ENCODE results near the gene ATP6V0A1. TPM values are rescaled to one million over a fixed set of nuclear protein-coding genes. Genes with fewer than 3 reads are reported as not detected.

Gene ATP6V0A1
- polyA plus RNA-seq, 2 donors, result 27.0 to 27.5 TPM

GRCh38 chr17:42512733-42513251 is 54.1 kb downstream of the ATP6V0A1 start:
- no peaks in the 10 kb centered on the region for H3K9me3 ChIP-seq (ENCODE audit: control insufficient read depth in 2 of 2, insufficient read depth in 1 of 2, low read depth in 1 of 2, low read length in 1 of 2)
- H3K27ac ChIP-seq (ENCODE audit: low read depth in 2 of 2, low read length in 1 of 2), result peak overlapping the region; percentile 40 to 47
- H3K27me3 ChIP-seq (ENCODE audit: control insufficient read depth in 1 of 2, insufficient read depth in 2 of 2, low read length in 2 of 2), result no peaks in the 10 kb centered on the region
- H3K36me3 ChIP-seq (ENCODE audit: control insufficient read depth in 2 of 2, insufficient read depth in 2 of 2, low read length in 1 of 2), result peaks cover 16 to 20% of the 10 kb centered on the region in 2 donors
- peaks cover 0 to 4% of the 10 kb centered on the region in 2 donors for H3K4me1 ChIP-seq (ENCODE audit: control insufficient read depth in 2 of 2, insufficient read depth in 2 of 2, low read length in 1 of 2)
- whole genome bisulfite sequencing, 2 donors, result 57 to 69% methylated on average over 6 of the region's 6 CpGs
- H3K4me3 ChIP-seq (ENCODE audit: low read depth in 1 of 2, low read length in 2 of 2), result no peak overlapping the region

DNA sequence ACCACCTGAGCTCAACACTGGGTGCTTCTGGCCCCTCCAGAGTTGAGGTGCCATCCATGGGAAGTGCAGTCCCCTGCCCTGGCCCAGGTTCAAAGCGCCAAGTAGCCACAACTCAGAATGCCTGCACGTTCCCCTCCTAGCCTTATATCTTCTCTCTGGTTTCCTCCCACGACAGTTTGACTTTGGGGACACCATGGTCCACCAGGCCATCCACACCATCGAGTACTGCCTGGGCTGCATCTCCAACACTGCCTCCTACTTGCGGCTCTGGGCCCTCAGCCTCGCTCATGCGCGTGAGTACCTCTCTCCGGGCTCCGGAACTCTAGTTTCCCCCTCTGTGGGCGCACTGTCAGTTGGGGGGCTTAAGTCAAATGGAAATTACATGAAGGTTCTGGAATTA is 55.0 kb downstream of the ATP6V0A1 start:
- Histone ChIP-seq H3K27ac (ENCODE audit: low read depth in 2 of 2, low read length in 1 of 2) (no peak overlapping the region), H3K9me3 (ENCODE audit: control insufficient read depth in 2 of 2, insufficient read depth in 1 of 2, low read depth in 1 of 2, low read length in 1 of 2) (no peaks in the 10 kb centered on the region), H3K27me3 (ENCODE audit: control insufficient read depth in 1 of 2, insufficient read depth in 2 of 2, low read length in 2 of 2) (no peaks in the 10 kb centered on the region), H3K4me3 (ENCODE audit: low read depth in 1 of 2, low read length in 2 of 2) (no peak overlapping the region), H3K4me1 (ENCODE audit: control insufficient read depth in 2 of 2, insufficient read depth in 2 of 2, low read length in 1 of 2) (peaks cover 4 to 5% of the 10 kb centered on the region in 2 donors), H3K36me3 (ENCODE audit: control insufficient read depth in 2 of 2, insufficient read depth in 2 of 2, low read length in 1 of 2) (peaks cover 15 to 16% of the 10 kb centered on the region in 2 donors)
- WGBS, 2 donors, result 95 to 96% methylated on average over 11 of the region's 11 CpGs

DNA sequence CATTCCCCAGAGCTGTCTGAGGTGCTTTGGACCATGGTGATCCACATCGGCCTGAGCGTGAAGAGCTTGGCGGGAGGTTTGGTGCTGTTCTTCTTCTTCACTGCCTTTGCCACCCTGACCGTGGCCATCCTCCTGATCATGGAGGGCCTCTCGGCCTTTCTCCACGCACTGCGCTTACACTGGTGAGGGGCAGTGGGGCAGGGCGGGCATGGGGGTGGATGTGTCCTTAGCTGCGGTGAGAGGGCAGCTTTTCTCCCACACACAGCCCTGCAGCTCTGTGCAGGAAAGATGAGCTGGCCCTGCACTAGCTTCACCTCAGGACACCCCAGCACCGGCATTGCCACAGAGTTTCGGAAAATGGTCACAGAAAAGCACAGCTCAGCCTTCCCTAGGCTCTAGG is 55.6 kb downstream of the ATP6V0A1 start:
- Histone ChIP-seq H3K27ac (ENCODE audit: low read depth in 2 of 2, low read length in 1 of 2) (no peak overlapping the region), H3K9me3 (ENCODE audit: control insufficient read depth in 2 of 2, insufficient read depth in 1 of 2, low read depth in 1 of 2, low read length in 1 of 2) (no peaks in the 10 kb centered on the region), H3K4me1 (ENCODE audit: control insufficient read depth in 2 of 2, insufficient read depth in 2 of 2, low read length in 1 of 2) (peaks cover 8 to 11% of the 10 kb centered on the region in 2 donors), H3K36me3 (ENCODE audit: control insufficient read depth in 2 of 2, insufficient read depth in 2 of 2, low read length in 1 of 2) (peaks cover 12 to 13% of the 10 kb centered on the region in 2 donors), H3K4me3 (ENCODE audit: low read depth in 1 of 2, low read length in 2 of 2) (no peak overlapping the region), H3K27me3 (ENCODE audit: control insufficient read depth in 1 of 2, insufficient read depth in 2 of 2, low read length in 2 of 2) (no peaks in the 10 kb centered on the region)
- WGBS, 2 donors, result 95 to 97% methylated on average over 11 of the region's 11 CpGs

DNA sequence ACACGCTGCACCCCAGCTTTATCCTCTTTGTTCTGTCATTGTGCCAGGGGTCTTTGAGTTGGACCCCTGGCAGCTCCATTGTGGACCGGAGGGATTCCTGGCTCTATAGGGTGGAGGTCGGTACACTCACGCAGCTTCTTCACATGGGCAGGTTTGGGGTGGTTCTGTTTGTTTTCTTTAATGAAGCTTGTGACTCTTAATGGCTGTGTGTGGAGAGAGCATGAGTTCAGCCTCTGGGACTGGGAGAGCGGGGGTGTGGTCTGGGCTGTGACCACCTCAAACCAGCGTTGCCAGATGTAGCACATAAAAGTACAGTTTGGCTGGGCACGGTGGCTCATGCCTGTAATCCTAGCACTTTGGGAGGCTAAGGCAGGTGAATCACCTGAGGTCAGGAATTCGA is 56.2 kb downstream of the ATP6V0A1 start:
- H3K9me3 ChIP-seq (ENCODE audit: control insufficient read depth in 2 of 2, insufficient read depth in 1 of 2, low read depth in 1 of 2, low read length in 1 of 2), result no peaks in the 10 kb centered on the region
- no peaks in the 10 kb centered on the region for H3K27me3 ChIP-seq (ENCODE audit: control insufficient read depth in 1 of 2, insufficient read depth in 2 of 2, low read length in 2 of 2)
- peaks cover 4 to 17% of the 10 kb centered on the region in 2 donors for H3K4me1 ChIP-seq (ENCODE audit: control insufficient read depth in 2 of 2, insufficient read depth in 2 of 2, low read length in 1 of 2)
- 82 to 85% methylated on average over 8 of the region's 8 CpGs for WGBS, 2 donors
- peak overlapping the region in 1 of 2 donors; percentile 29 for H3K27ac ChIP-seq (ENCODE audit: low read depth in 2 of 2, low read length in 1 of 2)
- no peak overlapping the region for H3K4me3 ChIP-seq (ENCODE audit: low read depth in 1 of 2, low read length in 2 of 2)
- peaks cover 11 to 13% of the 10 kb centered on the region in 2 donors for H3K36me3 ChIP-seq (ENCODE audit: control insufficient read depth in 2 of 2, insufficient read depth in 2 of 2, low read length in 1 of 2)

GRCh38 chr17:42517516-42517915 is 58.8 kb downstream of the ATP6V0A1 start:
- Histone ChIP-seq H3K4me1 (ENCODE audit: control insufficient read depth in 2 of 2, insufficient read depth in 2 of 2, low read length in 1 of 2) (peaks cover 4 to 25% of the 10 kb centered on the region in 2 donors), H3K27me3 (ENCODE audit: control insufficient read depth in 1 of 2, insufficient read depth in 2 of 2, low read length in 2 of 2) (no peaks in the 10 kb centered on the region), H3K27ac (ENCODE audit: low read depth in 2 of 2, low read length in 1 of 2) (peak overlapping the region; percentile 75 to 87), H3K9me3 (ENCODE audit: control insufficient read depth in 2 of 2, insufficient read depth in 1 of 2, low read depth in 1 of 2, low read length in 1 of 2) (no peaks in the 10 kb centered on the region), H3K36me3 (ENCODE audit: control insufficient read depth in 2 of 2, insufficient read depth in 2 of 2, low read length in 1 of 2) (peaks cover 9 to 15% of the 10 kb centered on the region in 2 donors), H3K4me3 (ENCODE audit: low read depth in 1 of 2, low read length in 2 of 2) (no peak overlapping the region)
- WGBS, 2 donors, result 8 to 12% methylated on average over 9 of the region's 9 CpGs

DNA sequence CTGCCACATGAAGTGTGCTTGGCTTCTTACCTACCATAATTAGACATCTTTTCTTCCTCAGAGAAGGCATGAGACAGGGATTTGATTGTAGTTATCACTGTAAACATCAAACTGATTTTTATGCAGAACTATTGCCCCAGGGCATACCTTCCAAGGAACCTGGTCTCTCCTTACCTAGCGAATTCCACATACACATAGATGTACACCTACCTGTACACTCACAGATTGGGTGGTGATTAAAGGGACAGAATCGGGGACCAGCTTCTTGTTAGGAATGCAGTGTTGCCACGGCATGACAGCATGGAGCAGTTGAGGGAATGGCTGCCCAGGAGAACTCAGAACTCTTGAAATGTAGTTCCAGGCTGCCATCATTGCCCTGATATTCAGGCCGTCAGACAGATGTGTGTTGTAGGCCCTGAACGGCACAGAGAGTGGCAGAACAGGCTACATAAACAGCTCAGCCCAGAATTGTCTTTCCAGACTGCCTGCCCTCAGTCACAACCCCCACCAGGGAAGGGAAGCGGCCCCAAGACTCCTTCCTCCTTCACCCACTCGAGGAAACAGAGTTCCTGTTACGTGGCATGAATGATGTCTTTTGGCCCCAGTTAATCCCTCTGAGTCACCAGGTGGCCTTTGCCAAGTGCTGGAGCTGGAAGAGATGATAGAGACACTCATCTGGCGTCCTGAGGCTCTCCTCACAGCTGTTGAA is 59.5 kb downstream of the ATP6V0A1 start:
- 18 to 26% methylated on average over 9 of the region's 9 CpGs for WGBS, 2 donors
- no peak overlapping the region for H3K4me3 ChIP-seq (ENCODE audit: low read depth in 1 of 2, low read length in 2 of 2)

GRCh38 chr17:42518755-42519545 is 60.3 kb downstream of the ATP6V0A1 start:
- no peak overlapping the region for H3K4me3 ChIP-seq (ENCODE audit: low read depth in 1 of 2, low read length in 2 of 2)
- no peaks in the 10 kb centered on the region for H3K27me3 ChIP-seq (ENCODE audit: control insufficient read depth in 1 of 2, insufficient read depth in 2 of 2, low read length in 2 of 2)
- H3K4me1 ChIP-seq (ENCODE audit: control insufficient read depth in 2 of 2, insufficient read depth in 2 of 2, low read length in 1 of 2), result peaks cover 4 to 25% of the 10 kb centered on the region in 2 donors
- H3K27ac ChIP-seq (ENCODE audit: low read depth in 2 of 2, low read length in 1 of 2), result peak overlapping the region; percentile 87 to 97
- H3K9me3 ChIP-seq (ENCODE audit: control insufficient read depth in 2 of 2, insufficient read depth in 1 of 2, low read depth in 1 of 2, low read length in 1 of 2), result no peaks in the 10 kb centered on the region
- H3K36me3 ChIP-seq (ENCODE audit: control insufficient read depth in 2 of 2, insufficient read depth in 2 of 2, low read length in 1 of 2), result peaks cover 9 to 20% of the 10 kb centered on the region in 2 donors
- WGBS, 2 donors, result 34 to 38% methylated on average over 6 of the region's 6 CpGs

More for the DNA sequence above, 59.5 kb downstream of the ATP6V0A1 start:
- no peaks in the 10 kb centered on the region for H3K27me3 ChIP-seq (ENCODE audit: control insufficient read depth in 1 of 2, insufficient read depth in 2 of 2, low read length in 2 of 2)
- H3K27ac ChIP-seq (ENCODE audit: low read depth in 2 of 2, low read length in 1 of 2), result peak overlapping the region; percentile 87 to 97
- peaks cover 4 to 25% of the 10 kb centered on the region in 2 donors for H3K4me1 ChIP-seq (ENCODE audit: control insufficient read depth in 2 of 2, insufficient read depth in 2 of 2, low read length in 1 of 2)
- H3K36me3 ChIP-seq (ENCODE audit: control insufficient read depth in 2 of 2, insufficient read depth in 2 of 2, low read length in 1 of 2), result peaks cover 9 to 20% of the 10 kb centered on the region in 2 donors
- H3K9me3 ChIP-seq (ENCODE audit: control insufficient read depth in 2 of 2, insufficient read depth in 1 of 2, low read depth in 1 of 2, low read length in 1 of 2), result no peaks in the 10 kb centered on the region

DNA sequence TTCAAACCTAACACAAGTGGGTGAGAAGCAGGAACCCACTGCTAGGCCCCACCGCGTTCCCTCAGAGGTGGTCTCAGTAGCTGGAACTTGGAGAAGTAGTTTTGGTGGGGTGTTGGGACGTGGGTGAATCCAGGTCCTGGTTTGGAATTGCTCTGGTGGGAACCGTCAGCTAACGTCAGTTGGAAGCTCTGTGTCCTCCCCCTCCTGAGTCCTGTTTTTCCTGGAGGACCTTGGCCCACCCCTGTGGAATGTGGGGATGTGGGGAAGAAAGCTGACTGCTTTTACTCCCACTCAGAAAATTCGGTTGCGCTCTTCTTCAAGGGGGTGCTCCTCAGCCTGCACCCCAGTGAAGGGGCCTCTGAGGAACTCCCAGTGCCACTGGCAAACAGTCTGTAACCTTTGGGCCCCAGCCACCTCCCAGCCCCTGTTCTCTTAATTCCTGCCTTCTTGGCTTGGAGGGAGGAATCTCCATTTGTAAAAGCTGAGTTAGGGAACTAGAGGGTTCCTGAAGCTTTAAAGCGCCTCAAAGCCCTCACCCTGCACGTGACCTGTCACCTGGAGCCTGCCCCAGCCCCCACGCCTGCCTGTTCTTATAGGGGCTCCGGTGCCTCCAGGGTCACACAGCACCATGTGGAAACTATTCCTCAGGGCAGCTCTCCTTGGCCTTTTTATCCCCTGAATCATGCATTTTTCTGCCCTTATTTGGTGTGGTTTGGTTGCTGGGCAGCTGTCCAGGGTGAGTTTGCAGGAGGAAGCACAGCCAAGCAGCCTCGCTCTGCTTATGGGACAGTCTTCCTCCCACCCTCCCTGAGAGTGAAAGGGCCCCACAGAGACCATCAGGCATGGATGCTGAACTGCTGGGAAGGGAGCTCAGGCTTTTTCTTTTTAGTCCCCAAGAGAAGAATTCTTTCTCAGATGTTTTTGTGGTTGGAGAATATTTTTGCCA is 61.1 kb downstream of the ATP6V0A1 start:
- Histone ChIP-seq H3K27me3 (ENCODE audit: control insufficient read depth in 1 of 2, insufficient read depth in 2 of 2, low read length in 2 of 2) (no peaks in the 10 kb centered on the region), H3K4me3 (ENCODE audit: low read depth in 1 of 2, low read length in 2 of 2) (no peak overlapping the region), H3K9me3 (ENCODE audit: control insufficient read depth in 2 of 2, insufficient read depth in 1 of 2, low read depth in 1 of 2, low read length in 1 of 2) (no peaks in the 10 kb centered on the region), H3K4me1 (ENCODE audit: control insufficient read depth in 2 of 2, insufficient read depth in 2 of 2, low read length in 1 of 2) (peaks cover 4 to 25% of the 10 kb centered on the region in 2 donors), H3K36me3 (ENCODE audit: control insufficient read depth in 2 of 2, insufficient read depth in 2 of 2, low read length in 1 of 2) (peaks cover 5 to 12% of the 10 kb centered on the region in 2 donors), H3K27ac (ENCODE audit: low read depth in 2 of 2, low read length in 1 of 2) (peak overlapping the region; percentile 87 to 97)
- WGBS, 2 donors, result 41 to 46% methylated on average over 12 of the region's 12 CpGs

GRCh38 chr17:42520540-42520951 is 61.9 kb downstream of the ATP6V0A1 start:
- no peaks in the 10 kb centered on the region for H3K9me3 ChIP-seq (ENCODE audit: control insufficient read depth in 2 of 2, insufficient read depth in 1 of 2, low read depth in 1 of 2, low read length in 1 of 2)
- peak overlapping the region; percentile 87 to 88 for H3K27ac ChIP-seq (ENCODE audit: low read depth in 2 of 2, low read length in 1 of 2)
- H3K4me3 ChIP-seq (ENCODE audit: low read depth in 1 of 2, low read length in 2 of 2), result no peak overlapping the region
- H3K27me3 ChIP-seq (ENCODE audit: control insufficient read depth in 1 of 2, insufficient read depth in 2 of 2, low read length in 2 of 2), result no peaks in the 10 kb centered on the region
- peaks cover 5 to 12% of the 10 kb centered on the region in 2 donors for H3K36me3 ChIP-seq (ENCODE audit: control insufficient read depth in 2 of 2, insufficient read depth in 2 of 2, low read length in 1 of 2)
- WGBS, 2 donors, result 51% methylated on average over 9 of the region's 9 CpGs
- peaks cover 4 to 25% of the 10 kb centered on the region in 2 donors for H3K4me1 ChIP-seq (ENCODE audit: control insufficient read depth in 2 of 2, insufficient read depth in 2 of 2, low read length in 1 of 2)

All from esophagus (tissue), 2 donors.